Kidney glomerular epithelial cell (primary cell): Measurements from ENCODE around the gene ESYT2.
"Not testable (repeated sequence)": the region's sequence is repeated elsewhere in the genome, so short reads cannot be mapped to it uniquely, and the experiment has no call there.

Experiments used
- DNase-seq: peaks from one replicate; lab custom pipeline; 2025; lab: John Stamatoyannopoulos, UW

The ESYT2 gene

DNA sequence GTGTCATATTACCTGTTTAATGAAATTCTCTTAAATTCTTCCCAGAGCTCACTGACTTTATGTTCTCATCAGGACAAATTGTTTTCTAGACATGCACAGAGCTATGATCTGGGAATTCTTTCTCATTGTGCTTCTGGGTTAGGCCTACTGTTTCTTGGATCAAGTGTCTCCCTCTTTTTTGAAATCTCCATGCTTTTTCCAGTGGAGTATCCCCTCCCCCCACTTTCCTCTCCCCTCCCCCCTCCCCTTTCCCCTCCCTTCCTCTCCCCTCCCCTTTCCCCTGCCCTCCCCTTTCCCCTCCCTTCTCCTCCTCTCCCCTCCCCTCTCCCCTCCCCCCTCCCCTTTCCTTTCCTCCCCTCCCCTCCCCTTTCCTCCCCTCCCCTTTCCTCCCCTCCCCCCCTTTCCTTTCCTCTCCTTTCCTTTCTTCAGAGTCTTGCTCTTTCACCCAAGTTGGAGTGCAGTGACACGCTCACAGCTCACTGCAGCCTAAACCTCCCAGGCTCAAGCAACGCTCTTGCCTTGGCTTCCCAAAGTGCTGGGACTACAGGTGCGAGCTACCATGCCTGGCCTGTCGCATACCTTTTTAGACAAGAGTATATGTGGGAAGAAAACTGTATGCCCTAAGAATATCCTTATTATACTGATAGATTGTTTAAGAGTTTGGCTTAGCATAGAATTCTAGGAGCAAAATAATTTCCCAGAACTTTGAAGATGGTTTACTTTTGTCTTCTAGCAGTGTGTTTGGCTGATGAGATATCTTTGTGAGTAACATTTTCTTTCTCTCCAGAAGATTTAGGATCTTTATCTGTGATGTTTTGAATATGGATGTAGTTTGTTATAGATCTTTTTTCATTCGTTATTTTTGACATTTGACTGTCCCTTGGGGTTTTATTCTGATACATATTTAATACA lies 29.5 kb upstream of the ESYT2 start:
- no peak for DNase-seq

DNA sequence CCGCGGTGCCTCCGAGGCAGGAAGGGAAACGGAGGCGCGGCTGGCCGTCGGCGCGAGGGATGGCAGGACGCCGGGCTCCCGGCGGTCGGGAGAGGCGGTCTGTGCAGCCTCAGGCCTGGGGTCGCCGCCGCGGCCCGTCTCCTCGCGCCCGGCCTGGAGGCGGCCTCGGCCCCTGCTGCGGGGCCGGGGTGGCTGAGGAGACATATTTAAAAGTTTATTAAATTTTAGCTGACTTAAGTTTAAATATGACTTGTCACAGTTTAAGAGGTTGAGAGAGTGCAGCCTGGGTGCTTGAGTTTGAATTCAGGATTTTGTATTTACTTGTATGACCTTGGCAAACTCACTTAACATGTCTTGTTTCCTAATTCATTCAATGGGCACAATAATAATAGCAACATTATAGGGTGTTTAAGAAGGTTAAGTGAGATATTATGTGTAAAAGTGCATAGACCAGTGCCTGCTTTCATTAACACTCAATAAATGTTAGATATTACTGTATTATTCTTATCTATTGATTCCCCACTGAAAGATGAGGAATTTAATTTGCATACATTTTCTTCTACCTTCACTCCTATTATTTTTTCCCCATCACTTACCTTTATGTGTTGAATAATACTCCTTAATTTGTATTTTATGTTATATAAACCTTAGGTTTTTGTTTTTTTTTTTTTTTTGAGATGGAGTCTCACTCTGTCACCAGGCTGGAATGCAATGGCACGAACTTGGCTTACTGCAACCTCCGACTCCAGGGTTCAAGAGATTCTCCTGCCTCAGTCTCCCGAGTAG lies 27.8 kb upstream of the ESYT2 start:
- DNase-seq, result no peak

DNA sequence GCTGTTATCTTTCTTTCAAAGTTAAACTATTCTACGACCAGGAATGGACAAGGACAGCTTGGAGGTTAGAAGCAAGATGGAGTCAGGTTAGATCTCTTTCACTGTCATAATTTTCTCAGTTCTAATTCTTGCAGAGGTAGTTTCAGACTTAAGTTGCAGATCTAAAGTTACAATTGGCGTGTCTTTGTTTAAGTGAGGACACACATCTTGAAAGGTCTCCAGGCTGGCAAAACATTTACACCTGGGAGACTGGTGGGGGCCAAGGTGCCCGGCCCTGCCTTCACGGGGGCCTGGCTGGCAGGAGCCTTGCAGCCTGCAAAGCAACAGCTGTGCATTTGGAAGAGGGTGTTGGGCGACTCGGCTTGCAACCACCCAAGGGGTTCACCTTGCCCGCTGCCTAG lies 25.4 kb upstream of the ESYT2 start:
- DNase-seq, result no peak

DNA sequence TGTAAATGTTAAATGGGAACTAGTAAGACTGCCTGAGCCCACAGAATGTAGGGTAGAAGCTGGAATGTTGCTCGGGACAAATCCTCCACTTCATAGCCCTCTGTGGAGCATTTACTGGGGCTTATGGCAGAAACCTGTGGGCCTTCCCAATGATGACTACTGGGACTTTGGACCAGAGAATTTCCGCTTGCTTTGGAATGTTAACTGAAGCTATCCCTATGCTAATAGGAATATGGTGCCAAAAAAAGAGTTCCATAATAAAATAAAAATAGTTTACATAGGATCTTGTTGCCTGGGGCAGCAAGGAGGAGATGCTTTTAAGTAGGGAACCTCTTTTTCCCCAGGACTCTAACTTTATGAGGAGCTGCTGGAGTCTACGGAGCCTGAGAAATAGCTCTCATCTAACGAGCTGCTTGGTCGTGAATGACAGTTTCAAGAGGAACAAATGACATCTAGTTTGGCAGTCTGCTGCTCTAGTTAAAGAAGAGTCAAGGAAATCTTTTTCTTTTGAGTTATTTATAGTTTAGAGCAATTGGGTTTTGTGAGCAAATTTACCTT lies 21.3 kb upstream of the ESYT2 start:
- DNase-seq, result no peak

DNA sequence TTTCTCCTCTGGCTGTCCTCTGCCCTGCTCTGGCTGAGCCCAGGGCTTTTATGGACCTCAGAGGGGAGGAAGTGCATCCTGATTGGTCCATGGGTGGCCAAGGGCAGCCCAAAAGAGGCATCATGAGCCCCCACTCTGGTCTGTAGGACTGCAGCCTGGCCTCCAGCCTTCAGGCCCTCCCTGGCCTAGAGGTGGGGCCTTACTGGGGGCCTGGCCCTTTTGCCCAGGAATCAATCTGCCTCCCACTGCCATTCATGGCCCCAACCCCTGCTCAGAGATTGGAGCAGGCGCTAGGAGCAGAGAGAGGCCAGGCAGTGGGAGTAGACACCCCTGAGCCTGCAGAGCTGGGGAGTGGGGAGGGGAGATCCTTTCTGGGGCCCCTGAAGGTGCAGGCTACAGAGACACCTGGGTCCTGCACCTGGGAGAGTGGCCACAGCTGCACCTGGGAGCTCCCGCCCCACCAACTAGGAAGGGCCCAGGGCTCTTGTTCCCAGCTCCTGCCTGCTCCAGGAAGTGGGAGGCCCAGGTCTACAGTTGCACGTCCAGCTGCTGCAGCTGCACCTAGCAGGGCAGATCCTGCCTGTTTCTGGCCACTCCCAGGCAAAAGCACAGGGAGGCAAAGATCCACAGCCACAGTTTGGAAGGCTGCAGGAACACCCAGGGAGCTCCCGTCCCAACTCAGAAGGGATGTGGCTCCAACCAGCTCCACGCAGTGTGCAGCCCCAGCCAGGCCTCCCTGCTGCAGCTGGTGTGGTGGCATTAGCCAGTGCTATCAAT lies 20.6 kb upstream of the ESYT2 start:
- DNase-seq, result no peak

DNA sequence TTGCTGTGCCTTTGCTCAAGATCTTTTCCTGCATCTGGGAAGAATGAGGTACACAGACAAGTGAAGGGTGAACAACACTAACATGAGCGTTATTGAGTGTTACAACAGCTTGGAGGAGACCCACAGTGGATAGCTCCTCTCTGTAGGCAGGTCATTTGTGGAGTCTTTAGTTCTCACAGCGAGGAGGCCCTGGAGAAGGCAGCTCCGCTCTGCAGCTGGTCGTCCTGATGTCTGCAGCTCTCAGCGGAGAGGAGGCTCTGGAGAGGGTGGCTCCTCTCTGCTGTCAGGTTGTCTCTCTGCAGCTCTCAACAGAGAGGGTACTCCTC lies 20.1 kb upstream of the ESYT2 start:
- DNase-seq, result no peak

DNA sequence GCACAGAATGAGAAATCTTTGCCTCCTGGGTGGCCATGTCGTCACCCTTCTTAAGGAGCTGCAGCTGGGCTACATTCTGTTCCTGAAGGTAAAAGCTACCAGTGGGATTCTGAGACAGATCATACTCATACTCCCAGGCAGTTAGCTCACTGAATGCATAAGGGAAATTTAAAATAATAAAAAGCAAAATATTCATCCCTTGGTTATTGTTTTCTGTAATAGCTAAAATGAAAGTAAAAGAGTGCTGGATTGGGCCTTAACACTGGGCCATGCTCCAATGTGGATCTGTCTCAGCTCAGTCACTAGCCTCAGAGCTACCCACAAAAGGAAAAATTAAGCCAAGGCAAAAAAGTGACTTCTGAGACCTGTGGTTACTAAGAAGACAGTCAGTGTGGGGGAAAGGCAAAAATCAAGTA lies 18.1 kb upstream of the ESYT2 start:
- no peak for DNase-seq

DNA sequence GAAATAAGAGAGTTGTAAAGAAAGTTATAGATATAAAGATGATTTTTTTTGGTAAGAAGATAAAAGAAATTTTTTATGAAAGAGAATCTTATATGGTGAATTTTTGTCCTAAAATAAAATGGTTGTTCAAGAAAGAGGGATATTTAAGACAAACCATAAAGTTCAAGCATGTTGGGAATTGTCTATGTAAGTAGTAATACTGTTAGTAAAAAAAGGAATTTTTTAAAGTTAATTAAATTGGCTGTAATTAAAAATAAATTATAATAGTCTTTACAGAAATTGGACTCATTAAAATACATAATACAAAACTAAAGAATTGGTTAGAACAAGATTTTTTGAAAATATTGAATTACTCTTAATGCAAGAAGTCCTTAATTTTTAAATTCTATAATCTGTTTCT lies 17.0 kb upstream of the ESYT2 start:
- no peak for DNase-seq

DNA sequence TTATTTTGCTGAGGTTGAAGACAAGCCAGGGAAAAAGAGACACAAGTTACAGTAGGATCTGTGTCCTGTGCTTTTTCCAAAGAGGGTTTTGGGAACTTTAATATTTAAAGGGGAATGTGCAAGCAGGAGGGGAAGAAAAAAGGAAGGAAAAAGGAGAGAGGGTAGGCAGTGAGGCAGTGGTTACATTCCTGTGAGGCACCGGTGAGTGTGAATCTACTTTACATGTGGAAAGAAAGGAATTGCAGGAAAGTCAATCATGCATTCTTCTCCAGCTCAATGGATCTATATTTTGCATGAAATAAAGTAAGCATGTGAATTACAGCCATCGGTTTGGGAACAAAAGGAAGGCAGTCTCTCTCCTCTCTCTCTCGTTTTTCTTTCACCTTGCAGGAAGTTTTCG lies 14.5 kb upstream of the ESYT2 start:
- DNase-seq, result peak; percentile 35

DNA sequence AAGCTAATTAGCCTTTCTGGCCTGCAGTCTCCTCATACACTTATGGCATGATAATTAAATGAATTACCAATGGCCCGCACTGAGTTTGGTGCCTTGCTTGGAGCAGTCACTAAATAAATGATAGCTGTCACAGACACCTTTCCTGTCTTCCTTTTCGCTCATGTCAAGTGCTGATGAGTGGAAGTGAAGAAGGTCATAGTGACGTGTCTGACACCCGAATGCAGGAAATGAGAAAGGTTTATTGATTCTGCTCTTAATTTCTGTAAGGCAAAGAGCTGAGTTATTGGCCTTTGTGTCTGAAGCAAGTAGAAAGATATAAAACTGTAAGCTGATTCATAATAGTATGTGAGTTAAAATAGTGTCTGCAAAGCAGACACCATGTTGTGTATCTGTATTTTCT lies 13.2 kb upstream of the ESYT2 start:
- DNase-seq, result no peak

DNA sequence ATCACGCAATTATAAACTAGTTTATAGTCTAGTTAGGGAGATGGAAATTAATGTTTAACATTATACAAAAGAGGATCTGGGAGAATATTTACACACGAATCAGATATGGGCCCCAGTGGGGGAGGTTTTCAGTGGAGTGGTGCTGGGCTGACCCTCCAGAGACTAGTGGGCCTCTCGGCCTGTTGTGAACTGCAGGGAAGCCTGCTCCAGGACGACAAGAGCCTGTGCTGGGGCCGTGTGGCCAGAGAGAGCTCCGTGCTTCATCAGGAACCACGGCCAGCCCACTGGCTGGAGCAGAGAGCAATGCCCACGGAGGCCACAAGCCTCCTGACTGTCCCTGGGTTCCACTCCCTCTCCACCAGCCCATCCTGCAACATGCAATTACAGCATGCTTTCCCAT lies 11.3 kb upstream of the ESYT2 start:
- no peak for DNase-seq

DNA sequence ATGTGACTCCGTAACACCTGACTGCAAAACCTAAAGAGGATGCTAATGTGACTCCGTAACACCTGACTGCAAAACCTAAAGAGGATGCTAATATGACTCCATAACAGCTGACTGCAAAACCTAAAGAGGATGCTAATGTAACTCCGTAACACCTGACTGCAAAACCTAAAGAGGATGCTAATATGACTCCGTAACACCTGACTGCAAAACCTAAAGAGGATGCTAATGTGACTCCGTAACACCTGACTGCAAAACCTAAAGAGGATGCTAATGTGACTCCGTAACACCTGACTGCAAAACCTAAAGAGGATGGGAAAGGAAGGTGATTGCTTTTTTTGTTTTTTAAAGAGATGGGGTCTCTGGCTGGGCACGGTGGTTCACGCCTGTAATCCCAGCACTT lies 9.9 kb upstream of the ESYT2 start:
- not testable (repeated sequence) for DNase-seq

DNA sequence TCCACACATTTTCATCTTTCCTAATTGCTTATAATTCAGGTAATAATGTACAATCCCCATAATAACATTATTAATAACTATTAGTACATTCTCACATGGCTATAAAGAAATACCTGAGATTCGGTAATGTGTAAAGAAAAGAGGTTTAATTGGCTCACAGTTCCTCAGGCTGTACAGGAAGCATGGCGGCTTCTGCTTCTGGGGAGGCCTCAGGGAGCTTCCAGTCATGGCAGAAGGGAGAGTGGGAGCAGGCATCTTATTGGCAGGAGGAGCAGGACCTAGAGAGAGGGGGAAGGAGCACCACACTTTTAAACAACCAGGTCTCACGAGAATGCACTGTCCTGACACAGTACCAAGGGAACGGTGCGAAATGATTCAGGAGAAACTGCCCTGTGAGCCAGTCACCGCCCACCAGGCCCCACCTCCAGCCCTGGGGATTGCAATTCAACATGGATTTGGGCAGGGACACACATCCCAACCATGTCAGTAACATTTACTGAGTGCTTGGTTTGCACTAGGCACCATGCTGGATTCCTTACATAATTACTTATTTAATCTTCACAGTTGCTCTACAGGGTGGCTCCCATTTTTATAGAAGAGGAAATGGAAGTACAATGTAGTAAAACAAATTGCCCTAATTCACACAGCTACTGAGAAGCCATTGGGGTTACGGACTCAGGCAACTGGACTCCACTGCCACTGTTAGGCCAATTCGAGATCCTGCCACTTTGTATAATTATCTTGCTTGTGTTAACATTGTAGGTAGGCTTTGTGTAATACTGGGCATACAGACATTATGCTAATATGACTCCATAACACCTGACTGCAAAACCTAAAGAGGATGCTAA lies 8.7 kb upstream of the ESYT2 start:
- DNase-seq, result no peak

DNA sequence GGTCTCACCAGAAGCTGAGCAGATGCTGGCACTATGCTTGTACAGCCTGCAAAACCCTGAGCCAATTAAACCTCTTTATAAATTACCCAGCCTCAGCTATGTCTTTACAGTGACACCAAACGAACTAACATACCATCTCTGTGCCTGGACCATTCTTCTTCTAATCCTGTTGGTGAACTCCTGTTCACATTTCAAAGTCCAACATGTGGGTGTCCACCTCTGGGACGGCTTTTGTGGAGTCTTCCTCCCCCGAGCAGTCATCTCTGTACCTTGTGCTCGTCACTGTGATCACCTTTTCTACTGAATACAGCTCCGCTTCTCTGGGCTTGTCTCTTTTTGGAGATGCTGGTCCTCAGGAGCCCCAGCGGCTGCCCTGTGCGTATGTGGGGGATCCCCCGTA lies 7.4 kb upstream of the ESYT2 start:
- no peak for DNase-seq

DNA sequence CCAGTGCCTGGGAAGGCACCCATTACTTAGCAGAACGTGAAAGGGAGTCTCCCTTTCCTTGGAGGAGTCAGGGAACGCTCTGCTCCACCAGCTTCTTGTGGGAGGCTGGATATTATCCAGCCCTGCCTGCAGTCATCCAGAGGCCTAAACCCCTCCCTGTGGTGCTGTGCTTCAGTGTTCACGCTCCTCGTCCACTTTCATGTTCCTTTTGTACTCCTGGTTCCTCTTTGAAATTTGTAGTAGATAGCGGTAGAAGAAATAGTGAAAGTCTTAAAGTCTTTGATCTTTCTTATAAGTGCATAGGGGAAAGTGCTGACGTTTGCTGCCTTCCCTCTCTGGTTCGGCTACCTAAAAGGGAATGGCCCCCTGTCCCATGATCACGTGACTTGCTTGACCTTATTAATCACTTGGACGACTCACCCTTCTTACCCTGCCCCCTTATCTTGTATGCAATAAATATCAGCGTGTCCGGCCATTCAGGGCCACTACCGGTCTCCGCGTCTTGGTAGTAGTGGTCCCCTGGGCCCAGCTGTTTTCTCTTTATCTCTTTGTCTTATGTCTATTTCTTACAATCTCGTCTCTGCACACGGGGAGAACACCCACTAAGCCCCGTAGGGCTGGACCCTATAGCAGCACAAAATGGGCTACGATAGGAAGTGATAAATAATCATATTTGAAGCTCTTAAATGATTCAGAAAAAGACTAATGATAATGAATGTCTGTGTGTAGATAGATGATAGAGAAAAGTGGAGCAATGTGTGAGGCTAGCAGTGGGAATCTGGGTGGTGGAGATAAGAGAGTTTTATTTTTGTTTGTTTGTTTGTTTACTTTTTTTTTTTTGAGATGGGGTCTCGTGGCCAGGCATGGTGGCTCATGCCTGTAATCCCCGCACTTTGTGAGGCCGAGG lies 5.8 kb upstream of the ESYT2 start:
- DNase-seq, result peak; percentile 68

DNA sequence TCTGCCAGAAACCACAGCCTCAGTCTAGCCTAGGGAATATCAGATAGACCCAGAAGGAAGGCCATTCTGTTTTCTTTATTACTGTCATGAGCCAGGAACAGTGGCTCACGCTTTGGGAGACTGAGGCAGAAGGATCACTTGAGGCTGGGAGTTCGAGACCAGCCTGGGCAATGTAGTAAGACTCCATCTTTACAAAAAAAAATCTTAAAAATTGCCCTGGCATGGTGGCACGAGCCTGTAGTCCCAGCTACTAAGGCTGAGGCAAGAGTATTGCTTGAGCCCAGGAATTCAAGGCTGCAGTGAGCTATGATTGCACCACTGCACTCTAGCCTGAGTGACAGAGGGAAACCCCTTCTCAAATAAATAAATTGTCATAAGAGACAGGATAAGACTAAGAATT lies 3.7 kb upstream of the ESYT2 start:
- DNase-seq, result no peak

DNA sequence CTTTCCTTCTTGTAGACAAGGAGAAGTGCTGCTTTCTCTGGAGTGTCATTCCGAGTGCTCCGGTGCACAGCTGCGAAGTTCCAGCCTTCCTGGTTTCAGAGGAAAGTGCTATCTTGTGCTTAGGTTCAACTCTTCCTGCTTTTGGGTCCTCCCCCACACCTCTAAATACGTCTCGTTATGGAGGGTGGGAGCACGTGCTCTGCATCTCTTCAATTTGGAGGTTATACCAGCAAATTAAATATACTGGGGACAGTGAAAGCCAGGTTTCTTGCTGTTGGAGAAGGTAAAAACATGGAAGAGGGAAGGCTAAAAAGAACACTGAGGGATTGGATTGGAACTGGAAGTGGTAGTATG lies 2.4 kb upstream of the ESYT2 start:
- DNase-seq, result no peak

DNA sequence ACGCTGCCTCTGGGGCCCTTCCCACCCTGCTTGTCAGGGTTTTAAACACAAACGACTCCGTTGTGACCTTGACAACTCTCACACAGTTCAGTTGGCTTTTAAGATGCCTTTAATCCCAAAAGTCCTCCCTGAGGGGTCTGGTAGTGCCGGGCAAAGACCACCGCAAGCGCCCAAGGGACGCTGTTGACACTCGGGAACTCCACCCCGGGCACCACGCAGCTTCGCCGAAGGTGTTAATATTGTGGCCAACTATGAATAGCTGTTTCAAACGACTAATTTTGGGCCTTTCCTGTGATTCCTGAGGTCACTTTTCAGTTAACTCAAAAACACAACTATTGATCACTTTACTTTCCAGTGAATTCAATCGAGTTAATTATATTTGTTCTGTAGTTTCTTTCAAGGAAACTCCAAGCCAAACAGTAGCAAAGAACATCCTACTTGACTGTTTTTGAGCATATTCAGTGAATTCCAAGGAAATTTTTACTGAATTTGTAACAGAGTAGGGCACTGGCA lies 958 bp upstream of the ESYT2 start:
- no peak for DNase-seq

DNA sequence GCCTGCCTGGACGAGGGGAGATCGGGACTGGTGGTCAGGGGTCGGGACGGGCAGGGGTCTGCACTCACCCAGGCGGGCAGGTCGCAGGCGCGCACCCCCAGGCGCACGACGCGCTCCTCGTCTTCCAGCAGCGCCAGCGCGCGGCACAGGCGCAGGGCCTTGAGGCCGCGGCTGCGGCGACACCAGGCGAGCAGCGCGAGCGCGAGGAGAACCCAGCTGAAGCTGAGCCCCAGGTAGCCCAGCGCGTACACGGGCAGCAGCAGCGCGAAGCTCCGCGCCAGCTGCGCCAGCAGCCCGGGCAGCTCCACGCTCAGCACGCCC lies 328 bp downstream of the ESYT2 start:
- peak; percentile 62 for DNase-seq
